NT2/D1 (cell line): ENCODE measurements around the gene SDHAF1.

ENCODE experiments used
- SUZ12 ChIP-seq: IDR thresholded peaks from 2 replicates; pipeline ENCODE4 v1.6.1; 2011; ENCODE audit not compliant: insufficient read length, insufficient read depth; ENCODE audit errors: extremely low read depth
- YY1 ChIP-seq: IDR thresholded peaks from 2 replicates; pipeline ENCODE4 v1.6.1; 2011; ENCODE audit not compliant: insufficient read length, insufficient read depth

DNA sequence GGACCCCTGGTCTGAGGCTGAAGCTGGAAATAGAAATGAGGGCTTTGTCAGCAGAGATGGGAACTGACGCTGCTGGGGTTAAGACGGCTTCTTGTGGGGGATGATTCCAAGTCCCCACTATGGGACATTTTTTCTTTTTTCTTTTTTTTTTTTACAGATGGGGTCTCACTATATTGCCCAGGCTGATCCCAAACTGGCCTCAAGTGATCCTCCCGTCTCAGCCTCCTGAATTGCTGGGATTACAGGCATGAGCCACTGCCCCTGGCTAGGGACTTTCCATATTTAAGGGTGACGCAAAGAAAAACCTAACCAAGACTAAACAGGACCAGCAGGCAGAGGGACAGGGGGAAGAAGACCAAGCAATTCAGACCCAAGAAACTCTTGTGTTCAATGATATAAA, 48.8 kb upstream of the SDHAF1 start:
- no peak for TF ChIP-seq SUZ12
- no peak for TF ChIP-seq YY1
